HG03469 (cell line): ENCODE measurements around the gene PPP4C.
"Not testable (repeated sequence)": the region's sequence is repeated elsewhere in the genome, so short reads cannot be mapped to it uniquely, and the experiment has no call there.

ENCODE experiments used
- ATAC-seq: cut with Tn5 transposase; IDR thresholded peaks from one replicate; pipeline ENCODE4 v1.9.1; 2021; ENCODE audit warnings: mild to moderate bottlenecking, moderate library complexity, moderate number of reproducible peaks; ENCODE audit not compliant: unreplicated experiment

Gene PPP4C

DNA sequence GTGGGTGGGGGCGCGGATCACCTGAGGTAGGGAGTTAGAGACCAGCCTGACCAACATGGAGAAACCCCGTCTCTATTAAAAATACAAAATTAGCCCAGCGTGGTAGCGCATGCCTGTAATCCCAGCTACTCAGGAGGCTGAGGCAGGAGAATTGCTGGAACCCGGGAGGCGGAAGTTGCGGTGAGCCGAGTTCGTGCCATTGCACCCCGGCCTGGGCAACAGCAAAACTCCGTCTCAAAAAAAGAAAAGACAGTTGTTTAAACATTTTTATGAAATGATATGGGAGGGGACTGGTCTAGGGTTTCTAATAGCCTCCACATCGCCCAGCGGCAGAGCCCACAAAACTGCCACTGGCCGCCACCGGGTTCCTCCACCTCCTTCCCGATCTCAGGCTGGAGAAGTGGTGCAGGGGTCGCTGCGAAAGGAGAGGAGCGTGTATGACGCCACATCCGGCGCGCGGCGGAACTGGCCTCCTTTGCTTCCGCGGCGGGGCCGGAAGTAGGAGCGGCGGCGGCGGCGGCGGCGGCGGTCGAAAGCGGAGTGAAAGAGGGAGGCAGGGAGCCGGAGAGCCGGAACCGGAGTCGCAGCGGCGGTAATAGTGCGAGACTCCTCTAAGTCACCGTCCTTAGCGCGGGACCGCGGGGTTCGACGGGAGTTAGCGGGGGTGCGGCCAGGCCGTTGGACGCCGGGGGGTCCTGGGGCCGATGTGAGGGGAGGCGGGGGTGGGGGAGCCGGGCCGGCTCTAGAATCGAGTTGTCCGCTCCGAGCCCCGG, at the start of gene PPP4C:
PPP4C (plus strand) TSS at position 492 of the 773 bp plus-strand sequence. CDS start 384 bp downstream, outside the sequence.
- ATAC-seq: peak; percentile 58

DNA sequence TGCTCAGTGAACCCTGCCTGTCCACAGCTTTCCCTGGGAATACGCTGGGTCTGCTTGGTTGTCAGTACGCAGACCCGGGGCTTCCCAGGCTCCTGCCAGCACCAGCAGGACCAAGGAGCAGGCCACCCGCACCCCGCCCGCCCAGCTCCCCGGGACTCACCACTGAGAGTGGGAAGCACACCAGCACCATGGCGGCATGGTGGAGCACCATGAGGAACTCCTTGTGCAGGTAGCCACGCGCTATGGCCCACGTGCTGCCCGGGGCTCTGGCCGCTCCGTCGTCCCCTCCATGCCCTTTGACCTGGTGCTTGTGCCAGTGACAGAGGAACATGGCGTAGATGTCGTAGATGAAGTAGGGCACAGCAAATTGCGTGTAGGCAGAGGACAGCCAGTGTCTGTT, 49.3 kb upstream of the PPP4C start:
- no peak for ATAC-seq

DNA sequence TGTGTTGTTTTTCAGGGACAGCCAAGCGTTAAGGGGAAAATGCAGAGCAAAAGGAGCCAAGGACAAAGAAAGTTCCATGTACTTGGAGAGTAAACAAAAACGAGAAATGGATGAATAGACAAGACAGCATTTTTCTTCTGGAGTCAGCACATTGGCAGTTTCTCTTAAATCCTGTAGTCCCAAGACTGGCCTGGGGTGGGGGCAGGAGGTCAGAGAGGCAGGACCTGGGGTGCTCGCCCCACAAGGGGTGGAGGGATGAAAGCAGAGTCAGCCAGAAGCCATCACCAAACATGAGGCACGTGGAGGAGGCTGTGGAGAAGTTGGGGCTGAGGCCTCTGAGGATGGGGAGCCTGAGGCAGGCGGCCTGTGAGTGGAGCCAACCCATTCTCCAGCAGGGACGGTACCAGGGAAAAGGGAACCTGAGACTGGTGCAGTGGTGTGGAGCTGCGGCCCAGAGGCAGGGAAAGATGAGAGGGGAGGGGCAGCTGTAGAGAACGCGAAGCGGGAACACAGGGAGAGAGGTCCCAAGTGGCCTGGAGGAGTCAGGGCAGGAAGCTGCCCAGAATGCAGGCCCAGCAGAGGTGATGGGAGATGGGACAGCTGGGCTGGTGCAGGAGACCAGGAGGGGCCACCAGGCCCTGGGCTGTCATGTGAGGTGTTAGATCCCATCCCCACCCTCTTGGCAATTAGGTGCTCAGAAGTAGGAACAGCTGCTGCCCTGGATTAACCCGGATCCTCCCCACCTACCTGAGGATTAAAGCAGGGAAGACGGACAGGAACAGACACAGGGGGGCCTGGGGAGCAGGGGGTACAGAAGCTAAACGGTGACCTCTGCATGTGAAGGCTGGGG, 48.0 kb upstream of the PPP4C start:
- ATAC-seq: no peak

DNA sequence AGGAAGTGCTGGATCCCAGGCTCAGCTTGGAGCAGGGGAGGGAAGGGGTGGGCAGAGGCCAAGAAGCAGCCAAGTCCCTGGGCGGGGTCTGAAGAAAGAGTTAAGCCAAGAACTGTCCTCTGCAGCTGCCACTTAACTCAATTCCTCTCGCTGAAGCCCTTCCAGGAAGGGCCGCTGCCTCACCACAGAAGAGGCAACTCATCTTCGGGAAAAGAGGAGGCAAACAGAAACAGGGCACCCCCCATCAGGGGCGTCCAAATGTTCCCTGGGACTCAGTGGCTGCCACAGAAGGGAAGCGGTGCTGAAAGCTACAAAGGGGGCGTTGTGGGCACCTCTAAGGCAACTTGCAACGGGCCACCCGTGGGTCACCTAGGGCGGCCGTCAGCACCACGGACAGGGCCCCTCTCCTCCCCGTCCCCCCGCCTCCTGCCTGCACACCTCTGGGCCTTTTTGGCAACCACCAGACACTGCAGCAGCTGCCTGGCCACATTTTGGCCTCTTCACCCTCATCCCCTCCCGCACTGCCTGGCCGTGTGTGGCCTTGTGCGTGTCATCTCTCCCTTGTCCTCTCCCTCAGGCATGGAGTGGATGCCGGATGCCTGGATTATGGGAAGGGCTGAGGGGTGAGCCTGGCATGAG, 47.2 kb upstream of the PPP4C start:
- ATAC-seq: no peak

DNA sequence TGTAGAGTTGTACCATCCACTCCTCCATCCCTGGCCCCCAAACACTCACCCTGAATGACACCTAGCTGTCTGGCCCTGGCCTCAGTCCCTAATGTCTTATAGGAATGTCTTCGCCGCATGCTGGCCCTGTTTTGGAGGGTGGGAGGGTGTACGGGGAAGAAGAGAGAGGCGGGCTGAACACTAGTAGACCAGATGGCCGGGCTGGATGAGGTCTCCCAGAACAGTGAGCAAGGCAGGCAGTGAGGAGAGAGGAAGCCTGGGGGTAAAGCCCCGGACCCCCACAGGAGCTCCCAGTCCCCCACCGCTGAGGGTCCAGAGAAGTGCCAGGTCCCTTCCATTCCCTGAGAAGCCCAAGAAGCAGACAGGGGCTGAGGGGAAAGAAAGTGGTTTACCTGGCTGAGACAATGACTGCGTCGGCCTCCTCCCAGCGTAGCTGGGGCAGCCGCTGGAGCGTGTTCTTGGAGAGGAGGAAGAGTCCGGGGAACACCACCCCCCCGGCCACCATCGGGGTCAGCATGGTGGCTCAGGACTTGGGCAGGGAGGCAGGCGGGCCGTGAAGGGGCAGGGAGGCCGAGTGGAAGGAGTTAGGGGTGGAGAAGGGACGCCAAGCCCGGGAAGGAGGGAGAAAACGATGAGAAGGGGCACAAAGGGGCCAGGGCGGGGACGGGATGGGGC, 45.6 kb upstream of the PPP4C start:
- ATAC-seq: no peak

DNA sequence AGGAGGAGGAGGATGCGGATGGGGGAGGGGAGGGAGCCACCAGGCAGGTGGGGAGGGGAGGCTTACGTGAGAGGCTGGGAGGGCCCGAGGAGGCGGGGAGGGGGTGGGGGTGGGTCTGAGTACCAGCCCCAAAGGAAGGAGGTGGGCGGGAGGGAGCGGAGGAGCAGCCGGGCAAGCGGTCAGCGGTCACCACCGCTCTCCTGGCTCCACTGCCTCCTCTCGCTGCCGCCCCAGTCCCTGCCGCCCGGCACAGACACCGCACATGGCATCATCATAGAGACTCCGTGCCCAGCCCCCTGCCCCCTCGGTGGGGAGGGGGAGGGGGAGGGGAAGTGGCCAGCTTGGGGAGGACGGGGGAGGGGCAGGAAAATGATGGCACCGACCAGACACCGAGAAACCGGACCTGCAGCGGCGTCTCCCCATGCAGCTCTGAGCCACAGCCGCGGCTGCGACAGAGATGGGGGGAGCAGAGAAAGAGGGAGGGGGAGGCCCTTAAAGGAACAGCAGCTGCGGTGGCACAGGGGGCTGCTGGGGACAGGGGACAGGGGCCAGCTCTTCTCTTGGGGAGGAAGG, 44.9 kb upstream of the PPP4C start, which contains the start of gene TLCD3B:
TLCD3B (minus strand) TSS at position 431 of the 573 bp plus-strand sequence. CDS start 744 bp downstream, outside the sequence.
- no peak for ATAC-seq

DNA sequence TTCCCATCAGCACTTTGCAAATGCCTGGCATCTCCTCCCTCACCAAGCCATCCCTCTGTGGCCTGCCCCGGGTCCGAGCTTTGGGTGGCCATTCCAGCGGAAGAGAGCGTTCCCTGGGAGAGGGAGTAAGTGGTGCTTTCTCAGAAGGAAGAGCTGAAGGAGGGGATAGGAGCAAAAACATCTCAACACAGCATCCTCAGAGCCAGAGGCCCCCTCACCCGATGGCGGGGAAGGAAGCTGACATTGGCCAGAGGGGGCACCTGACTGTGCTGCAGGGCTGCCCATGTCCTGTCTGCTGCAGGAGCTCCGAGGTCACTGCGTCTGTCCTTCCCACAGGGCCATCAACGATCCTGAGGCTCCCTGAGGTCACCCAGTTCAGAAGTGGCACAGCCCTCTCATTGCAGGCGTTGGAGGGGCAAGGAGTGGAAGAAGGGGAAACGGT, 44.3 kb upstream of the PPP4C start:
- ATAC-seq: no peak

DNA sequence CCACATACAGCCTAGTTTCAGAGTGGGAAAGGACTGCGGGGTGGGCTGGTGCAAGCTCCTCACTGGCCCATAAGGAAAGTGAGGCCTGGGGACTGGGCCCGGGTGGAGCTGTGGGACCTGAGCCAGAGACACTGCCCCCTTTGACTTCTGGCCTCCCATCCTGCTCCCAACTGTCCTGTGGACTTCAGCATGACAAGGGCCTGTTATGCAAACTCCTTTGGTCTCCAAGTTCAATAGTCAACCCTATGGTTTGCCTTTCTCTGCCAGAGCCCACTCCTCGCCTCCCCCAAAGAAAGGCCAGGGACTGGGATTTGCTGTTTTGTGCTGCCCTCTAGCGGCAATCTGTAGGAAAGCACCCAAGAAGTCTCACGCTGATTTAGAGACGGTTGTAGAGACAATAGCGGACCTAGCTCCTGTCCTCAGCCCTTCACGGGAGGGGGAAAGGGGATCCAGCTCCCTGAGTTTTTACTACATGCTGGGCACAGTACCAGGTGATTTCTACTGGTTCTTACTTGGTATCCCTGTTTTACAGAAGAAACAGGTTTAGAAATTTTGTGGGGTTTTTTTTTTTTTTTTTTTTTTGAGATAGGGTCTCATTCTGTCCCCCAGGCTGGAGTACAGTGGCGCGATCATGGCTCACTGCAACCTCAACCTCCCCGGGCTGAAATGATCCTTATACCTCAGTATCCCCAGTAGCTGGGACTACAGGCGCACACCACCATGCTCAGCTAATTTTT, 43.5 kb upstream of the PPP4C start:
- no peak for ATAC-seq

DNA sequence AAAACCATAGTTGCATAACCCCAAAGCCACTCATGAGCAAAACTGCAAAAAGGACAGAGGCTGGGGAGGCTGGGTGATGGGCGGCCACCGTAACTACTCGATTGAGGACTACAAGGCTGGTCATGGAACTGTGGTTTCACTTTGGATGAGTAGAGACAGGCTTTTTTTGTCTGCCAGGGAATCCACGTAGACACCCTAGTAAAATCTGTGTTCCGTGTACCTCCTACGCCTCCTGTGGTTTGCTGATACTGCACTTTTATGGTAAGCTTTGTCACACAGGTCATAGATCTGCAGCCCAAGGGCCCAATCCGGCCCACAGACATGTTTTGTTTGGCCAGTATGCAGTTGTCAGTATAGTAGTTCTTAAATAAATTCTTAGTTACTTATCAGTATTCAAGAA, 42.5 kb upstream of the PPP4C start:
- no peak for ATAC-seq

DNA sequence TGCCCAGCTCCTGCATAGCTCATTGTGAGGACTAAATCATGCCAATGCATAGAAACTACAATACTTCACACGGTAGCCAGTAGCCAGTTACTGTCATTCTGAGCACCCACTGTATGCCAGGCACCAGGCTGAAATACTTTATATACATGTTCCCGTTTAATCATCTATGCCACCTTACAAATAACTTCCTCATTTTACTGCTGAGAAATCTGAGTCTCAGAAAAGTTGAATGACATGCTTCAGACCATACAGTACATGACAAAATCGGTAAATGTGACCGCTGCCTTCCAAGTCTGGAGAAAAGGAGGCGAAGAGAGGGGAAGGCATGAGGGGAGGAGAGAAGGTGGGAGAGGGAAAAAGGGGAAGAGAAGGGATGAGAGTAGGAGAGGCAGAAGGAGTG, 35.6 kb upstream of the PPP4C start:
- no peak for ATAC-seq

DNA sequence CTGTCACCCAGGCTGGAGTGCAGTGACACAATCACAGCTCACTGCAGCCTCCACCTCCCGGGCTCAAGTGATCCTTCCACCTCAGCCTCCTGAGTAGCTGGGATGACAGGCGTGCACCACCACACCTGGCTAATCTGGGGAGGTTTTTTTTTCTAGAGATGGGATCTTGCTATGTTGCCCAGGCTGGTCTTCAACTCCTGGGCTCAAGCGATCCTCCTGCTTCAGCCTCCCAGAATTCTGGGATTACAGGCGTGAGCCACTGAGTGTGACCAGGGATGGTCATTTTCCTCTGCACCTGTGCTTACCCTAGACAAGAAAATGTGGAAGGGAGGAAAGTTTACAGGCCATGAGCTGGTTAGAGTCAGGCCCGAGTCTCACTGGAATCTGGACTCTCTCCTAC, 35.1 kb upstream of the PPP4C start:
- ATAC-seq: not testable (repeated sequence)

DNA sequence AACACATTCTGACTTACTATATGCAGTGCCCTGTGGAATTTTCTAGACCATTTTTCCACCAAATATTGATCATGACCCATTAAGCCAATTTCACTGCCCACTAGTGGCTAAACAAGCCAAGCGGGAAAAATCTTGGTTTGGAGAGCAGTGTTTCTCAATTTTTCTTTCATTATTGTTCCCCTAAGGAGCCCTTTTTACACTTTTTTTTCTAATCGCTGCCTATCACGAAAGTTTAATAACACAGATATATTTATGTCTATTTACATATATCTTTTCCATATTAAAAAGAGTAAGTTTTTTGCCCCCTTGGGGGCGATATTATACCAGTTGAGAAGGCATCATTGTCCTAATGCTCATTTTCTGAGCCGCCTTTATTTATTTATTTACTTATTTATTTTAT, 34.0 kb upstream of the PPP4C start:
- no peak for ATAC-seq

DNA sequence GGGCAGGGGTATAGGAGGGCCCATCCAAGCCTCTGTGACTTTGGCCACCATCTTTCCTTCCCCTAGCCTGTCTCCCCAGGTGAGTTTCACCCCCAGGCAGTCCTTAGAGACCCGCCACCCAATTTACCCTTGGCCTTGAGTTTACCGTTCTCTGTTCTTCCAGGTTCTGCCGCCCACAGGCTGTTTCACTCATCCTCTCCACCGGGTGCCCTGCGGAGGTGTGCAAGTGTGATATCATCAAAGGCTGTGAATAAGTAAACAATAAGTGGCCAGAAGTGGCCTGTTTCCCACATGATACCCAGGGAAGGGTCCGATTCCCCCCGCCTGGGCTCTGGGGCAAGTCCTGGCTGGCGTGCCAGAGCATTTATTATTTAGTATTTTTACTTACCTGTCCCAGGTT, 29.6 kb upstream of the PPP4C start:
- ATAC-seq: no peak

DNA sequence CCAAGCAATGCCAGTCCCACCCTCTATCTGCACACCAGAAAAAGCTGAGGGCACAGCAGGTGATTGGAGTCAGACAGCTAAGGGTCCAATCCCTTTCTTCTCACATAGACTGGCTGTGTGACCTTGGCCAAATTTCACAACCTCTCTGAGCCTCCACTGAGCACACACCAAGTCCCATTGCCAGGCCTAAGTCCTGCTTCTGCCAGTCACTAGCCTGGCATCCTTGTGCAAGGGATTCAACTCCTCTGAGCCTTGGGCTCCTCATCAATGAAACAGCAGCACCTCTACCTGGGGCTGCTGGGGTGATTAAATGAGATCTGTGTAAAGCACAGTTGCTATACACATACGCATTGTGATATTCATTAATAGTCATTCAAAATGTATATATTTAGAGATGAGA, 29.2 kb upstream of the PPP4C start:
- no peak for ATAC-seq

DNA sequence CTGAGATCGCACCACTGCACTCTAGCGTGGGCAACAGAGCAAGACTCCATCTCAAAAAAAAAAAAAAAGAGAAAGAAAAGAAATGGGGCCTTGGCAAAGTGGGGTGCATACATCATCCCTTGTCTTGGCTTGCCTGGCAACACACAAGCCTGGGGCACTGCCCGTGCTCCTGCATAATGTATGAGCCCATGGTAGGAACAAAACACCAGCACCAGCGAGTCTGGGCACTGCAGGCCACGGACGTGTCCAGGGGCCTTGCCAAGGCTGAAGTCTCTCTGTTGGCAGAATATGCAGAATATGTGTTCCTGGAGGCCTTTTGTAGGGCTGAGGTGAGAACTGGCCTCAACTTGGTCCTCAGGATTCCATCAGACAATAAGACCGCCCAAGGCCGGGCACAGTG, 25.9 kb upstream of the PPP4C start:
- no peak for ATAC-seq

DNA sequence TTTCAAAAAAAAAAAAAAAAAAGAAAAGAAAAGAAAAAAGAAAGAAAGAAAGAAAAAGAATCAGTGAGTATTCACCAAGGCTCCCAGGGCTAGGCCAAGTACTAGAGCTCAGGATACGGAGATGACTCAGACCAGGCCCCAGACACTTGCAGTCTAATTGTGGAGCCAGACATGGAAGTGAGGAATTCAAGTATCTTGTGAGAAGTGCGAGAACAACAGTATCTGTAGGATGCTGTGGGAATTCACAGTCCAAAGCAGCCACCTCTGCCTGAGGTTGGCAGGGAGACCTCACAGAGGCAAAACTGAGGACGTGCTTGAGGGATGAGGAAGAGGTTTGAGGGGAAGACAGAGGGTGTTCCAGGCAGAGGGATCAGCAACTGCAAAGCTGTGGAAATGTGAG, 24.3 kb upstream of the PPP4C start:
- ATAC-seq: no peak

DNA sequence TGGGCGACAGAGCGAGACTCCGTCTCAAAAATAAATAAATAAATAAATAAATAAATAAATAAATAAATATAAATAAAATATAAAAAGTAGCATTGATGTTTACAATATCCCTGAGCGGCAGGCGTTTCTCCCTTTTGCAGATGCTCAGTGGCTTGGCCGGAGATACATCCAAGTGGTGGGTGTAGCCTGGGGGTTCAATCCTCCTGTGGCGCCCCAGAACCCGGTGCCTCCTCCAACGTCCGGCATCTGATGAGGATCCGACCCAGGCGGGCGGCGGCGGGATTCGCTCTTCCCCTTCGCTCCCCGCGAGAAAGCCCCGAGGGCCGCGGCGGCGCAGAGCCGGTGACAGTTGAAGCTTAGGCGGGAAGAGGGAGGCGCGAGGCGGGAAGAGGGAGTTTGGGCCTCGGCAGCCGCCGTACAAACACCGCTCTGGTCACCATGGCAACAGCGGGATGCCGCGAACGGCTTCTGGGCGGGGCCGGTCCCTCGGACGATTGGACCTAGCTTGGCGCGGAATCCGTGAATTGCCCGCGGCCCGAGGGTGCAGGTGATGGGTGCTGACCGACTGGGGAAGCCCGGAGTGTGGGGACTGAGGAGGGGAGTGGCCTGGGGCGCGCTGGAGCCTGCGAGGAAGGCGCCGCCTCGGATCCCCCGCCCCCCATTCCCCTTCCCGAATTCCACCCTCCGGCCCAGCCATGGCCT, 23.0 kb upstream of the PPP4C start:
- no peak for ATAC-seq

DNA sequence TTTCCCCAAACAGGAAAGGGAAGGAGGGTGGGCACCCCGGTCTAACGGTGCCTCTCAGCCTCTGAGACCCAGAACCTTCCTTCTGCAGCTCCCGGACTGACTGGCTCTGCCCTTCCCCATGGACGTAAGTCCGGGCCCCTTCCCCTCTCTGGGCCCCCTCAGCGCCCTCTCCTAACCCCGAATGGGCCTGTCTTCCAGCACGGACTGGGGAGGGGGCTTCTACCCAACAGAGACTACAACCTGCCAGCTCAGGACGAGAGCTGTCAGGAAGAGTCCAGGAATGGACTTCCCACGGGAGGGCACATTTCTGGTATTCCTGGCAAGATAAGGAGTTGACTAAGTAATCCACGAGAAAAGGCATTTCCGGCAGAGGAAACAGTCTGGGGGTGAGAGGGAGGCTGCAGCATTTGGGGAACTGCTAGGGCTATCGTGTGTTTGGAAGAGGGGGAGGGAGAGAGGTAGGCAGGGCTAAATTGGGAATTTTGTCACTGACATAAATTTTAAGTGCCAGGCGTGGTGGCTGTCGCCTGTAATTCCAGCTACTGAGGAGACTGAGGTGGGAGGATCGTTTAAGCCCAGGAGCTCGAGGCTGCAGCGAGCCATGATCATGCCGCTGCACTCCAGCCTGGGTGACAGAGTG, 22.3 kb upstream of the PPP4C start:
- ATAC-seq: no peak

DNA sequence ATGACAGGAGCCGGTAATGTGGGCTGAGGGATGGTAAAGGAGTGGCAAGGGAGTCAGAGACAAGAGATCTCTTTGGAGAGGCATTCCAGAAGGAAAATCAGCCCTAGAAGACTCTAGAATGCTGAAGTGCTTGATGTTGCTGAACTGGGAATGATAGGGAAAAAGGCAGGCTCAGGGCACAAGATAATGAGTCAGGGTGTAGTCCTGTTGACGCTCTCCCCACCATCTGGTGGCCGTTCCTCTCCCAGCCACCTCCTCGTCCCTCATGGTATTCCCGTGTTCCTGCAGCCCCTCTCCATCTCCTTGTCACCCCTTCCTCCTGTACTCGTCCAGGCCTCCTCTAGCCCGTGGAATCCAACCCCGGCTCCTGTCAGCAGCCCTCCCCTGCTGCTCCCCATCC, 21.3 kb upstream of the PPP4C start:
- no peak for ATAC-seq
